H9 (cell line): ENCODE results near the gene MRM2. TPM values are rescaled to one million over a fixed set of nuclear protein-coding genes. Genes with fewer than 3 reads are reported as not detected.

Experiments
- DNase-seq: peaks from one replicate; pipeline ENCODE4 v3.0.0-alpha.2; 2017
- H2AFZ ChIP-seq: one replicate; pipeline ENCODE4 v1.6.1; 2013; ENCODE audit warnings: mild to moderate bottlenecking, low read length, control low read depth, moderate library complexity
- H2AK5ac ChIP-seq: 2 replicates; pipeline ENCODE4 v1.6.1; 2013; ENCODE audit warnings: low read length, control low read depth, mixed read lengths; ENCODE audit not compliant: insufficient read length
- H2BK120ac ChIP-seq: one replicate; pipeline ENCODE4 v1.6.1; 2013; ENCODE audit warnings: low read depth, mild to moderate bottlenecking, low read length, control low read depth, inconsistent platforms; ENCODE audit not compliant: poor library complexity, severe bottlenecking
- H2BK12ac ChIP-seq: 2 replicates; pipeline ENCODE4 v1.6.1; 2013; ENCODE audit warnings: low read length, control low read depth, mixed read lengths, low read depth; ENCODE audit not compliant: insufficient read length
- H2BK15ac ChIP-seq: 2 replicates; pipeline ENCODE4 v1.6.1; 2013; ENCODE audit warnings: low read depth, low read length, control low read depth
- H2BK20ac ChIP-seq: one replicate; pipeline ENCODE4 v1.6.1; 2013; ENCODE audit warnings: low read depth, mild to moderate bottlenecking, low read length, control low read depth, inconsistent platforms; ENCODE audit not compliant: poor library complexity, severe bottlenecking
- H2BK5ac ChIP-seq: 2 replicates; pipeline ENCODE4 v1.6.1; 2013; ENCODE audit warnings: low read length, control low read depth, mixed read lengths; ENCODE audit not compliant: insufficient read length
- H3K14ac ChIP-seq: 2 replicates; pipeline ENCODE4 v1.6.1; 2013; ENCODE audit warnings: low read length, control low read depth; ENCODE audit not compliant: insufficient read depth
- H3K18ac ChIP-seq: 2 replicates; pipeline ENCODE4 v1.6.1; 2013; ENCODE audit warnings: low read depth, mild to moderate bottlenecking, mixed read lengths, low read length, control low read depth; ENCODE audit not compliant: insufficient read length
- H3K23ac ChIP-seq: 2 replicates; pipeline ENCODE4 v1.6.1; 2013; ENCODE audit warnings: low read length, control low read depth, mixed read lengths, low read depth; ENCODE audit not compliant: insufficient read length
- H3K23me2 ChIP-seq: 2 replicates; pipeline ENCODE4 v1.6.1; 2013; ENCODE audit warnings: low read depth, mild to moderate bottlenecking, mixed read lengths, low read length, control low read depth; ENCODE audit not compliant: insufficient read length, poor library complexity, severe bottlenecking
- H3K27ac ChIP-seq: 2 replicates; pipeline ENCODE4 v1.5.1; 2013; ENCODE audit warnings: low read length, control low read depth, mixed read lengths, low read depth; ENCODE audit not compliant: insufficient read length
- H3K27me3 ChIP-seq: 2 replicates; pipeline ENCODE4 v1.6.1; 2013; ENCODE audit warnings: low read length, control low read depth, inconsistent platforms; ENCODE audit not compliant: insufficient read depth
- H3K4ac ChIP-seq: 2 replicates; pipeline ENCODE4 v1.6.1; 2013; ENCODE audit warnings: low read depth, mild to moderate bottlenecking, control low read depth, inconsistent platforms, low read length, moderate library complexity
- H3K4me1 ChIP-seq: 2 replicates; pipeline ENCODE4 v1.6.1; 2013; ENCODE audit warnings: low read length, control low read depth, inconsistent platforms; ENCODE audit not compliant: insufficient read depth
- H3K4me2 ChIP-seq: 2 replicates; pipeline ENCODE4 v1.6.1; 2013; ENCODE audit warnings: low read length, control low read depth, mixed read lengths; ENCODE audit not compliant: insufficient read length, insufficient read depth
- H3K56ac ChIP-seq: 2 replicates; pipeline ENCODE4 v1.6.1; 2013; ENCODE audit warnings: low read depth, mild to moderate bottlenecking, mixed read lengths, low read length, control low read depth; ENCODE audit not compliant: insufficient read length
- H3K79me1 ChIP-seq: 2 replicates; pipeline ENCODE4 v1.6.1; 2013; ENCODE audit warnings: low read depth, mild to moderate bottlenecking, moderate library complexity, low read length, control low read depth, inconsistent platforms; ENCODE audit not compliant: insufficient read depth, poor library complexity, severe bottlenecking
- H3K79me2 ChIP-seq: 2 replicates; pipeline ENCODE4 v1.6.1; 2013; ENCODE audit warnings: low read length, control low read depth, inconsistent platforms; ENCODE audit not compliant: insufficient read depth
- H3K9ac ChIP-seq: 2 replicates; pipeline ENCODE4 v1.6.1; 2013; ENCODE audit warnings: low read length, control low read depth, mixed read lengths; ENCODE audit not compliant: insufficient read length; ENCODE audit errors: extremely low read depth
- H3K9me3 ChIP-seq: one replicate; pipeline ENCODE4 v1.6.1; 2013; ENCODE audit warnings: low read depth, low read length, inconsistent platforms; ENCODE audit not compliant: control insufficient read depth
- H3T11ph ChIP-seq: one replicate; pipeline ENCODE4 v1.6.1; 2013; ENCODE audit warnings: mild to moderate bottlenecking, low read length, control low read depth, inconsistent platforms
- H4K20me1 ChIP-seq: one replicate; pipeline ENCODE4 v1.6.1; 2013; ENCODE audit not compliant: control insufficient read depth, insufficient read length, insufficient read depth
- H4K5ac ChIP-seq: 2 replicates; pipeline ENCODE4 v1.6.1; 2013; ENCODE audit warnings: low read depth, mild to moderate bottlenecking, mixed read lengths, low read length, control low read depth; ENCODE audit not compliant: insufficient read length
- H4K8ac ChIP-seq: replicated peaks from 2 replicates; pipeline ENCODE4 v1.6.1; 2013; ENCODE audit warnings: low read length, control low read depth, mixed read lengths, low read depth; ENCODE audit not compliant: insufficient read length
- H4K91ac ChIP-seq: 2 replicates; pipeline ENCODE4 v1.6.1; 2013; ENCODE audit warnings: low read depth, mild to moderate bottlenecking, moderate library complexity, mixed read lengths, low read length, control low read depth; ENCODE audit not compliant: insufficient read length
- H3K27ac Mint-ChIP-seq, 3 experiments: 2 replicates in 2 of 3; 3 replicates in 1 of 3; pipeline ENCODE4 v1.8.0; 2020 to 2021; ENCODE audit warnings: mixed read lengths in 3 of 3, mild to moderate bottlenecking in 1 of 3, moderate library complexity in 1 of 3
- H3K27me3 Mint-ChIP-seq: 2 replicates; pipeline ENCODE4 v1.8.0; 2021; ENCODE audit warnings: low read depth, mild to moderate bottlenecking, moderate library complexity, mixed read lengths
- H3K36me3 Mint-ChIP-seq, 3 experiments: 2 replicates in 2 of 3; 3 replicates in 1 of 3; pipeline ENCODE4 v1.8.0; 2020 to 2021; ENCODE audit warnings: low read depth in 3 of 3, mixed read lengths in 3 of 3; ENCODE audit not compliant: insufficient read depth in 1 of 3
- H3K4me1 Mint-ChIP-seq, 2 experiments: 2 replicates each; pipeline ENCODE4 v1.8.0; 2020; ENCODE audit warnings: mixed read lengths in 2 of 2
- H3K4me3 Mint-ChIP-seq, 2 experiments: 2 replicates in 1 of 2; 3 replicates in 1 of 2; pipeline ENCODE4 v1.8.0; 2020 to 2021; ENCODE audit warnings: mild to moderate bottlenecking in 2 of 2, mixed read lengths in 2 of 2, moderate library complexity in 1 of 2
- H3K9me3 Mint-ChIP-seq, 2 experiments: 2 replicates in 1 of 2; 3 replicates in 1 of 2; pipeline ENCODE4 v1.8.0; 2020; ENCODE audit warnings: mild to moderate bottlenecking in 2 of 2, mixed read lengths in 2 of 2, moderate library complexity in 1 of 2
- WGBS: extraction: QIAGEN DNeasy Blood & Tissue Kit; methylation state at CpG from one replicate; pipeline ENCODE4 v1.1.7; 2013; ENCODE audit warnings: missing lambda C conversion rate, low lambda C conversion rate, mixed read lengths; ENCODE audit not compliant: insufficient read length; ENCODE audit errors: extremely low coverage; 5-methylcytosine and 5-hydroxymethylcytosine counted together
- total RNA-seq: library from RNA; stranded (reverse); gene quantifications from 2 replicates; pipeline ENCODE4 v1.2.1, GENCODE V29; 2021
- TF ChIP-seq, protein P1 (sequence below): fragments of 200-600 bp; sonication (generic); conservative IDR thresholded peaks from 3 replicates; pipeline ENCODE4 v1.8.0; 2021; ENCODE audit warnings: antibody characterized with exemption, mild to moderate bottlenecking

The MRM2 gene
- total RNA-seq, 1 experiment from 2014 or later: 59.0 TPM

DNA sequence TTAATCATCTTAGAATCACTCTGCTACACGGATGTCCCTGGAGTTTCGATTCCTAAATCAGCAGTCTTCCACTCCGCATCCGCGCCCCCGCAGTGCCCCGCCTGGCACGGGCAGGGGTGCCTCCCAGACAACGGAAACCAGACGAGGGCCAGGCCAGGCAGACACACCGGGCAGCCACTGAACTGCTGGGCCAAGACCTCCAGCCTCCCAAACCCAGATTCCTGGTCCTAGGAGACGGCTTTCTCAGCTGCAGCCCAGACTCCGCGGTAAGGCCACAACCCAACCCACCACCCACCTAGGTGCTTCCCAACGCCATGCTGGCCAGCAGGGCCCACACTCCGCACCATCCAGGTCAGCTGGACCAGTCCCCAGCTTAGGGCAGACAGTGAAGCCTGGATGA is 42.5 kb downstream of the MRM2 start:
- no peak overlapping the region for H3K14ac ChIP-seq
- no peaks in the 10 kb centered on the region for H3K9me3 ChIP-seq
- WGBS: no CpG with 5 or more reads among the region's 16 CpGs
- Mint-ChIP-seq H3K27ac (0 out of 7 replicates have a peak overlapping the region, but pooled peaks of 1 of the 3 experiments have one; percentile 70), H3K4me3 (no peak overlapping the region), H3K27me3 (no peaks in the 10 kb centered on the region), H3K9me3 (peaks cover 3 to 10% of the 10 kb centered on the region in 2 experiments; a peak in 4 of 5 replicates), H3K36me3 (peaks cover 34 to 41% (median 35%) of the 10 kb centered on the region in 3 experiments), H3K4me1 (no peaks in the 10 kb centered on the region)
- no peak overlapping the region for H2BK15ac ChIP-seq
- no peak overlapping the region for H2BK120ac ChIP-seq
- no peaks in the 10 kb centered on the region for H3K23me2 ChIP-seq
- no peak overlapping the region for H4K91ac ChIP-seq
- H3K4me2 ChIP-seq: no peak overlapping the region
- H3K18ac ChIP-seq: no peak overlapping the region
- H4K5ac ChIP-seq: no peak overlapping the region
- no peaks in the 10 kb centered on the region; the same call in 1 of the 2 replicates for H3K27me3 ChIP-seq
- H3K27ac ChIP-seq: no peak overlapping the region
- no peak overlapping the region for H3K4ac ChIP-seq
- peak; percentile 20 for DNase-seq
- no peaks in the 10 kb centered on the region; the same call in 1 of the 2 replicates for H3K79me2 ChIP-seq
- H3K9ac ChIP-seq: no peak overlapping the region
- H2BK12ac ChIP-seq: no peak overlapping the region
- no peak overlapping the region for H3K56ac ChIP-seq
- TF ChIP-seq, protein P1, sequence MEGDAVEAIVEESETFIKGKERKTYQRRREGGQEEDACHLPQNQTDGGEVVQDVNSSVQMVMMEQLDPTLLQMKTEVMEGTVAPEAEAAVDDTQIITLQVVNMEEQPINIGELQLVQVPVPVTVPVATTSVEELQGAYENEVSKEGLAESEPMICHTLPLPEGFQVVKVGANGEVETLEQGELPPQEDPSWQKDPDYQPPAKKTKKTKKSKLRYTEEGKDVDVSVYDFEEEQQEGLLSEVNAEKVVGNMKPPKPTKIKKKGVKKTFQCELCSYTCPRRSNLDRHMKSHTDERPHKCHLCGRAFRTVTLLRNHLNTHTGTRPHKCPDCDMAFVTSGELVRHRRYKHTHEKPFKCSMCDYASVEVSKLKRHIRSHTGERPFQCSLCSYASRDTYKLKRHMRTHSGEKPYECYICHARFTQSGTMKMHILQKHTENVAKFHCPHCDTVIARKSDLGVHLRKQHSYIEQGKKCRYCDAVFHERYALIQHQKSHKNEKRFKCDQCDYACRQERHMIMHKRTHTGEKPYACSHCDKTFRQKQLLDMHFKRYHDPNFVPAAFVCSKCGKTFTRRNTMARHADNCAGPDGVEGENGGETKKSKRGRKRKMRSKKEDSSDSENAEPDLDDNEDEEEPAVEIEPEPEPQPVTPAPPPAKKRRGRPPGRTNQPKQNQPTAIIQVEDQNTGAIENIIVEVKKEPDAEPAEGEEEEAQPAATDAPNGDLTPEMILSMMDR: no peak
- no peak overlapping the region for H4K8ac ChIP-seq
- H4K20me1 ChIP-seq: no peaks in the 10 kb centered on the region
- no peak overlapping the region for H3T11ph ChIP-seq
- H3K79me1 ChIP-seq: no peaks in the 10 kb centered on the region
- no peak overlapping the region for H2AK5ac ChIP-seq
- H3K4me1 ChIP-seq: no peaks in the 10 kb centered on the region
- H3K23ac ChIP-seq: no peak overlapping the region
- no peak overlapping the region for H2AFZ ChIP-seq
- no peak overlapping the region for H2BK20ac ChIP-seq
- no peak overlapping the region for H2BK5ac ChIP-seq
